GM04504 (cell line): ENCODE results near the gene SPTSSA.
"Not testable (repeated sequence)": the region's sequence is repeated elsewhere in the genome, so short reads cannot be mapped to it uniquely, and the experiment has no call there.

ENCODE experiments used
- DNase-seq: peaks from one replicate; pipeline ENCODE4 v3.0.0-alpha.2; 2012; ENCODE audit warnings: low read depth

SPTSSA gene, protein sequence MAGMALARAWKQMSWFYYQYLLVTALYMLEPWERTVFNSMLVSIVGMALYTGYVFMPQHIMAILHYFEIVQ

DNA sequence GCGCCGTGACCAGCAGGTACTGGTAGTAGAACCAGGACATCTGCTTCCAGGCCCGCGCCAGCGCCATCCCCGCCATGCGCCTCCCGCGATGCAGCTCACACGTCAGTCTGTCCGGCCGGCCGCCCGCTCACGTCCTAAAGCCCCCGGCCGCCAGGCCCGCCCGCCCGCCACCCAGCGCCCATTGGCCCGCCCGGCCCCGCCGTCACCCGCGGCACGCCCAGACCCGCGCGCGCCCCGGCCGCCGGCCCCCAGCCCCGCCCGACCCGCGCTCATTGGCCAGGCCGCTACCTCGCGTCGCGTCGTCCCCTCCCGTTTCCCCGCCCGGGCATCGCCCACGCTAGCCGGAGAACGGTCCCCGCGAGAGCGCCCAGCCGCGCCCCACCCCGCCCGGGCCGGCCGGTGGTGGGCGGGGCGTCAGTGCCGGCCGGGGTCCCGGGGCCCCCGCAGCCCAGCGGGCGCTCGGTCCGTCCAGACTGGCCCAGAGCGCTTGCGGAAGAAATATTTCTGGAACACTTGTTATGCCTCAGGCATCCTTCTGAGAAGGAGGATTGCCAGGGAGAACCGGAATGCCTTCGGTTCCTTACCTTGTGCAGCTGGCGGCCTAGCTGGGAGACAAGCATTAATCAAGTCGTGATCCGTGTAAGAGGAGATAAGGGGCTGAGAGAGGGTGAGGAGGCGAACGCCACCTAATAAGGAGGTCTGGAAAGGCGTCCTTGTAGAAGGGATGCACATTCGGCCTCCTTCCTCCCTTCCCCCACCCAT lies at the start of gene SPTSSA:
TSS of gene SPTSSA (minus strand) at position 109 of the 762 bp plus-strand sequence. CDS start at position 76, 33 bp downstream.
- peak; percentile 81 for DNase-seq

DNA sequence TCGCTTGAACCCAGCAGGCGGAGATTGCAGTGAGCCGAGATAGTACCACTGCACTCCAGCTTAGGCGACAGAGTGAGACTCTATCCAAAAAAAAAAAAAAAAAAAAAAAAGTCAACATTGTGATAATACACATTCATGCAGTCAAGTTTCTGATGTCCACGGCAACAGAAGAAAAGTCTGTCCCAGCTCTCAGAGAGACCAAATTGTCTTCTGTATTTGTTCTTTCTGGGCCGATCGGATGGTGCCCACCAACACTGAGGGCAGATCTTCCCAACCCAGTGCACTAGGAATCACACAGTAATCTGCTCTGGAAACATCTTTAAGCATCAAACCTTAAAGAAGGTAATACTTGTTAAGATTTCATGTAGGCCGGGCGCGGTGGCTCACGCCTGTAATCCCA lies 45.8 kb upstream of the SPTSSA start:
- DNase-seq: no peak

DNA sequence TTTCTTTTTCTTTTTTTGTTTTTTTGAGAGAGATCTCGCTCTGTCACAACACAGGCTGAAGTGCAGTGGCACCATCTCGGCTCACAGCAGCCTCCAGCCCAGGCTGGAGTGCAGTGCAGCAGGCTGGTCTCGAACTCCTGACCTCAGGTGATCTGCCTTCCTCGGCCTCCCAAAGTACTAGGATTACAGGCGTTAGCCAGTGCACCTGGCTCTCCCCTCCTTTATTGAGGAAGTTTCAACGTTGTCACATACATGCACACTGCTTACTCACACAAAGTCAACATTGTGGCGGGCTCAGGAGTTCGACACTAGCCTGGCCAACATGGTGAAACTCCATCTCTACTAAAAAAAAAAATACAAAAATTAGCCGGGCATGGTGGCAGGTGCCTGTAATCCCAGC lies 45.4 kb upstream of the SPTSSA start:
- DNase-seq: no peak

DNA sequence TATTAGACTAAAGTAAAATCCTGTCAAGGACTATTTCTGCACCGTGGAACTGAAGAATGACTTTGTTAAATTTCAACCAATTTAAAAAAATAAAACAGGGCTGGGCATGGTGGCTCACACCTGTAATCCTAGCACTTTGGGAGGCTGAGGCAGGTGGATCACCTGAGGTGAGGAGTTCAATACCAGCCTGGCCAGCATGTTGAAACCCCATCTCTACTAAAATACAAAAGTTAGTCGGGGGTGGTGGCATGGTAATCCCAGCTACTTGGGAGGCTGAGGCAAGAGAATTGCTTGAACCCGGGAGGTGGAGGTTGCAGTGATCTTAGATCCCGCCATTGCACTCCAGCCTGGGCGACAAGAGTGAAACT lies 43.1 kb upstream of the SPTSSA start:
- not testable (repeated sequence) for DNase-seq

DNA sequence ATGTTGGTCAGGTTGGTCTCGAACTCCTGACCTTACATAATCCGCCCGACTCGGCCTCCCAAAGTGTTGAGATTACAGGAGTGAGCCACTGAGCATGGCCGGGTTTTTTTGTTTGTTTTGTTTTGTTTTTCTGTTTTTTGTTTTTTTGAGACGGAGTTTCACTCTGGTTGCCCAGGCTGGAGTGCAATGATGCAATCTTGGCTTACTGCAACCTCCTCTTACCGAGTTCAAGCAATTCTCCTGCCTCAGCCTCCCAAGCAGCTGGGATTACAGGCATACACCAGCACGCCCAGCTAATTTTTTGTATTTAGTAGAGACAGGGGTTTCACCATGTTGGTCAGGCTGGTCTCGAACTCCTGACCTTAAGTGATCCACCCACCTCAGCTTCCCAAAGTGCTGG lies 42.0 kb upstream of the SPTSSA start:
- DNase-seq: not testable (repeated sequence)

DNA sequence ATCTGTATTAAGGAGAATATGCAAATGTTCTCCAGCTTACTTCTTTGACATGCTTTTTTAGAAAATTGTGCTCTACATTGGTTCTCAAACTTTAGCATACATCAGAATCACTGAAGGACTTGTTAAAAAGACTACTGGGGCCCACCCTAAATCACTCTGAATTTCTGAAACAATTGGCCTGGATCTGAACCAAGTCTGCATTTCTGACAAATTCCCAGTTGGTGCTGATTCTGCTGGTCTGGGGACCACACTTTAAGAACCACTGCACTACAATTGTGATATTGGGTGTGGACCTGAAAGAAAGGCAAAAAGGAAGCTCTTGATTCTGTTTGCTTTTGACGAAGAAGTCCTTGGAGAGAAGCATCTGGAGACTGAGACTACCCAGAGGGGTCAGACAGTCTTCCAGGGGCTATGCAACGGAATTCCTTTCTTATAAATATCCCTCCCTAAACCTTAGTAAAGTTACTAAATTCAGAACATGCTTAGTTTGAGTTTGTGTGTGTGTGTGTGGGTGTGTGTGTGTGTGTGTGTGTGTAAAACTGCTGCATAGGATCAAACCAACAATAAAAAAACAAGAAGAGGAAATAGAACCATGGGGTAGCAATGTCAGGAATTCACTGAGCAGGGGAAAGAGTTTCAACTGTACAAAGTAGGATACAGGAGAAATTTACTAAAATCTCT lies 40.6 kb upstream of the SPTSSA start:
- no peak for DNase-seq

DNA sequence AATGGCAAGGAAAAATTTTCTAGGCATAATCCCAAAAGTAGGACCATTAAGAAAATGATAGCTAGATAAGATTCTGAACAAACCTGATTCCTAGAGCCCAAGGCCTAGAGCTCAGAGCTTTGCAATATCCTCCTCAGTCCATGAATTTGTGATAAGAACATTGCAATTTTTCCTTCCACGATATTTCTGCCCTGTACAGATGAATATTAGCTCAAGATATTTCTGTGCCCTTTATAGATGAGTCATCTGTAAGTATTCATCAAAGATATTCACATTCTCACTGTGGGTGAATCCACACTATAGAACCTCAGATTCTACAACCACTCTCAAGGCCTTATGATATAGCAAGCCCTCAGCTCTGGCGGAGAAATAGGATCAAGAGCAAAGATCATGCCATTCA lies 40.0 kb upstream of the SPTSSA start:
- no peak for DNase-seq

DNA sequence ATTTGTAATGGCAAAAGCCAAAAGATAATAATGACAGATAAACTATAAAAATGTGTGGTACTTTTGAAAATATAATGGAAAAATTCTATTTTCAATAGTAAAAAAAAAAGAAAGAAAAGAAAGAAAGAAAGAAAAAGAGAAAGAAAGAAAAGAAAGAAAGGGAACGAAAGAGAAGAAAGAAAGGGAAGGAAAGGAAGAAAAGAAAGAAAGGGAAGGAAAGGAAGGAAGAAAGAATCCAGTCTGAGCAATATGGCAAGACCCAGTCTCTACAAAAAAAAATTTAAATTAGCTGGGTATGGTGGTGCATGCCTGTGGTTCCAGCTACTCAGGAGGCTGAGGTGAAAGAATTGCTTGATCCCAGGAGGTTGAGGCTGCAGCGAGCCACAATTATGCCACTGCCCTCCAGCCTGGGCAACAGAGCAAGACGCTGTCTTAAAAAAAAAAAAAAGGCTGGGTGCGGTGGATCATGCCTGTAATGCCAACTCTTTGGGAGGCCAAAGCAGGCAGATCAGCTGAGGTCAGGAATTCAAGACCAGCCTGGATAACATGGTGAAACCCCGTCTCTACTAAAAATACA lies 39.1 kb upstream of the SPTSSA start:
- DNase-seq: no peak

DNA sequence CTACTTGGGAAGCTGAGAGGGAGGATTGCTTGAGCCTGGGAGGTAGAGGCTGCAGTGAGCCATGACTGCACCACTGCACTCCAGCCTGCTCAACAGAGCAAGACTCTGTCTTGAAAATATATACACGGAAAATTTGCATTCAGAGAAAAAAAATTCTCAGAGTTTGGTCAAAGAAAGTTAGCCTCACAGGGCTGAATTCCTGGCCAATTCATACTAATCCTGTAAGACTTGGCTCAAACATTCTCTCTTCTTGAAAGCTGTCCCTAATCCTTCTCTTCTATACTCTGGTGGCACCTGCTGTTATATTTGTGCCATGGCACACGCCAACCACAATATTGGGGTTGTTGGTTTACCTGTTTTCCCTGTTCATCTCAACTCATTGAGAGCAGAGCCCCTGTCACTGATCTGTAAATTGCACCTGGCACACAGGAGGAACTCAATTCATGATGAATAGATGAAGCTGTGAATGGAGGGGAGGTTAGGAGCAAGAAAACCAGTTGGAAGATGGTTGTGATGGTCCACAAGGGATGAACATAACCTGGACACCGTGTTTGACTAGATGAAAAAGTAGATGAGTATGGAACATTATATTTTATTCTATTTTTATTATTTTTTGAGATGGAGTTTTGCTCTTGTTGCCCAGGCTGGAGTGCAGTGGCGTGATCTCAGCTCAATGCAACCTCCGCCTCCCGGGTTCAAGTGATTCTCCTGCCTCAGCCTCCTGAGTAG lies 36.8 kb upstream of the SPTSSA start:
- DNase-seq: no peak

DNA sequence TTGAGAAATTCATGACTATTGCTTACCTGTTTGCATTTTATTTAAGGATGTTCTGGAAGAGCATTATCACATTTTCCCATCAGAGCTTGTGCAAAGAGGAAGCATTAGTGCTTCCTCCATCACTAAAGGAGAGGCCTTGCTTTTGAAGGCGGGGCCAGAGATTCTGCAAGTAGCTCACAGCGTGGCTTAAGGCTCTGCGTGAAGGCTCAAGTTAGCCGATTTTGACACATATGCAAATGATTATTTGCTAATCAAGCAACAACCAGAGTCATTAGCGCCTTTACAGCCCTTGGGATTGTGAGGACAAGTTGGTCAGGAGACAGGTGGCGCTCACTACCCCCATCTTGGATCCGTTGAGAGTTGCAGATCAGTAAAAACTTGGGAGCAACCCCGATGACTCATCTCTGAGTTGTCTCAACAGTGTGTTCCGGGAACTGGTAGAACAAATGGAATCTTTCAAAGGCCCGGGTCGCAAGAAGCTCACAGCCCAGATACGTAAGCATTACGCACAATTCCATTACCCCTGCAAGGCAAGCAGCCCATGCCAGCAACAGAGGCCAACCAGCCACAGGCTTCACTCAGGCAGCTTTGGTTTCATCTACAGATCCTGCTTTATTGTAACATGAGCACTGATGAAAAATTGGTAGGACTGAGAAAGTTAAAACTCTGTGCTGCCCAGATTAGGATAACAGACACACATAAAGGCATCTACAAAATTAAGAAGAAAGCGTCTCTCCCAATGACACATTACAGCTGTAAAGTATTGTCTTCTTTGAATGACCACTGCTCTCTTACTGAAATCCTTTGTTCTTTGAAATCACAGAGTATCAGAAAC lies 34.9 kb upstream of the SPTSSA start:
- peak; percentile 92 for DNase-seq

DNA sequence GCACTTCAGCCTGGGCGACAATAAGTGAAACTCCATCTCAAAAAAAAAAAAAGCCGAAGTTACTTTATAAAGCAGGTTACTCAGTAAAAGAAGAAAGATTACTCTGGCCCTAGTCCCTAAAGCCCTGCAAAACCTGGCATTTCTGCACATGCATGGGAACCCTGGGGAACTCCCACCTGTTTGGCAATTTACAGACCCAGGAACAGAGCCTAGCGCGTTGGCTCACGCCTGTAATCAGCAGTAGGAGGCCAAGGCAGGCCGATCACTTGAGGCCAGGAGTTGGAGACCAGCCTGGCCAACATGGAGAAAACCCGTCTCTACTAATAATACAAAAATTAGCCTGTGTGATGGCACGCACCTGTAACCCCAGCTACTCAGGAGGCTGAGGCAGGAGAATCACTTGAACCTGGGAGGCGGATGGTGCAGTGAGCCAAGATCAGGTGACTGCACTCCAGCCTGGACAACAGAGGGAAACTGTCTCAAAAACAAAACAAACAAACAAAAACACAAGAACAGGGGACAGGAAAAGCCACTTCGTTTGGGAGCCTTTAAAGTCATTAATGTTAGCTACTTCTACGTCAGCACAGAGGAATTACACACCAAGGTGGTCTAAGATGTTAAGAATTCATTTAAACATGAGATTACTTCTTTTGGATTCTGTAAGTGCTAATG lies 34.1 kb upstream of the SPTSSA start:
- DNase-seq: no peak

DNA sequence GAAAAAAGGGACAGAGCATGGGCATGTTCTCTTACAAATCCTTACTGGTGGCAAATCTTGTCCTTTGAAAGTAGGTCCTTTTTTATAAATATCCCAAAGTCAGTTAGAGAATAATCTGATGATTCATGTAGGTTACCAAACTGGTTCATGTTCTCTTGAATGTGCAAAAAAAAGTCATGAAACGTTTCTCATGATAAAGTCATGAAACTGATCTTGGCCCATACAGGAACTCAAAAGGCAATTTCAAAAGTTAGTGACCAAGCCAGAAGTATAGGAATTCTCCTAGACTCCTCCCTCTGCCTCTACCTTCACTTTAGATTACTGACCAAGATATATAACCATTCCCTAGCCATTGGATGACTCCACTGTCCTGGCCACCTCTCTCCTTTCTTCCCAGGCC lies 27.3 kb upstream of the SPTSSA start:
- DNase-seq: no peak

DNA sequence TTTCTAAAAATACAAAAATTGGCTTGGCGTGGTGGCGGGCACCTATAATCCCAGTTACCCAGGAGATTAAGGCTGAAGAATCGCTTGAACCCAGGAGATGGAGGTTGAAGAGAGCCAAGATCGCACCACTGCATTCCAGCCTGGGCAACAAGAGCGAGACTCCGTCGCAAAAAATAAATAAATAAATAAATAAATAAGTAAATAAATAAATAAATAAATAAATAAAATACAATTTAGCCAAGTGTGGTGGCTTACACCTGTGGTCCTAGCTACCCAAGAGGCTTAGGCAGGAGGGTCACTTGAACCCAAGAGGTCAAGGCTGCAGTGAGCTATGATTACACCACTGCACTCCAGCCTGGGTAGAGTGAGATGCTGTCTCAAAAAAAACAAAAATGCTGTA lies 26.5 kb upstream of the SPTSSA start:
- no peak for DNase-seq

DNA sequence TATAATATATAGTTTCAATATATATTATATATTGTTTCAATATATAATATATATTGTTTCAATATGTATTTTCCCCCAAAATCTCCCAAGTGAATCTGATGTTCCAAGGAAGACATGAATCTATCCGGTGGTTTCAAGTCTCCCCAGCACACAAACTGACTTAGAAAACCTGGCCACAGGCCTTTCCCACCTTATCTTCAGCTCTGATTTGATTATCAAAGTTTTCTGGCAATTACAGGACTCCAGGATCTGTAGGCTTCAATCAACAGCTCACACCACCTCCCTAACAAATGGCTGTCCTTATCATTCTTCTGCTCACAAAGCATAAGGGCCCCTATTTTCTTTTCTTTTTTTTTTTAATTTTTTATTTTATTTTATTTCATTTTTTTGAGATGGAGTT lies 22.7 kb upstream of the SPTSSA start:
- no peak for DNase-seq

DNA sequence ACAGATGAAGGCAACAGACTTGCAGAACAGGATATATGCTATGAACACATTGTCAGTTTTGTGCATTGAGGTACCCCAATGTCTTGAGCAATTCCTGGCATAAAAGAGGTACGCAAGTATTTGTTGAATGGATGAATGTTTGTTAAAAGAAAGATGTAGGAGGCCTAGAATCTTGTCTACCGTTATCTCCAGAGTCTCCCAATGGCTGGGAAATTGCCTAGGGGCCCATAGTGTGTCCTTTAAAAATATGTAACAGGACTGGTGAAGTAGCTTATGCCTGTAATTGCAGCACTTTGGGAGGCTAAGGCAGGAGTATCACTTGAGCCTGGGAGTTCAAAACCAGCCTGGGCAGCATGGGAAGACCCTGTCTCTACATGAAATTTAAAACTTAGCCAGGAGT lies 20.4 kb upstream of the SPTSSA start:
- no peak for DNase-seq

DNA sequence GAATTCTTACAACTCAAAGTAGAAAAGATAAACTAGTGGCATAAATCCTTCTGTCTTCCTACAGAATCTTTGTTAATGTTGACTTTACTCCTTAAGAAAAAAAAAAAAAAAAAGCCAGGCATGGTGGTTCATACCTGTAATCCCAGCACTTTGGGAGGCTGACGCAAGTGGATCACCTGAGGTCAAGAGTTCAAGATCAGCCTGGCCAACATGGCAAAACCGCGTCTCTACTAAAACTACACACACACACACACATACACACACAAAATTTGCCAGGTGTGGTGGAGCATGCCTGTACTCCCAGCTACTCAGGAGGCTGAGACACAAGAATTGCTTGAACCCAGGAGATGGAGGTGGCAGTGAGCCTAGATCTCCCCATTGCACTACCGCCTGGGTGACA lies 17.7 kb upstream of the SPTSSA start:
- no peak for DNase-seq

DNA sequence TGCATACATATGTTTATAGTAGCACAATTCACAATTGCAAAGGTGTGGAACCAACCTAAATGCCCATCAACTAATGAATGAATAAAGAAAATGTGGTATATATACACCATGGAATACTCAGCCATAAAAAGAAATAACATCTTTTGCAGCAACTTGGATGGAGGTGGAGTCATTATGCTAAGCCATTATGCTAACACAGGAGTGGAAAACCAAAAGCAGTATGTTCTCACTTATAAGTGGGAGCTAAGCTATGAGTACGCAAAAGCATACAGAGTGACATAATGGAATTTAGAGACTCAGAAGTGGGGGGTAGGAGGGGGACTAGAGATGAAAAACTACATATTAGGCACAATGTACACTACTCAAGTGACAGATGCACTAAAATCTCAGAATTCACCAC lies 16.2 kb upstream of the SPTSSA start:
- DNase-seq: no peak

DNA sequence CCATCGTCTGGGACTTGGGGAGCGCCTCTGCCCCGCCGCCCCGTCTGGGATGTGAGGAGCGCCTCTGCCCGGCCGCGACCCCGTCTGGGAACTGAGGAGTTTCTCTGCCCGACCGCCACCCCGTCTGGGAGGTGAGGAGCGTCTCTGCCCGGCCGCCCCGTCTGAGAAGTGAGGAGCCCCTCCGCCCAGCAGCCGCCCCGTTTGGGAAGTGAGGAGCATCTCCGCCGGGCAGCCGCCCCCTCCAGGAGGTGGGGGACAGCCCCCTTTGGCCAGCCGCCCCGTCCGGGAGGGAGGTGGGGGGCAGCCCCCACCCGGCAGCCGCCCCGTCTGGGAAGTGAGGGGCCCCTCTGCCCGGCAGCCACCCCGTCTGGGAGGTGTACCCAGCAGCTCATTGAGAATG lies 14.0 kb upstream of the SPTSSA start:
- not testable (repeated sequence) for DNase-seq

DNA sequence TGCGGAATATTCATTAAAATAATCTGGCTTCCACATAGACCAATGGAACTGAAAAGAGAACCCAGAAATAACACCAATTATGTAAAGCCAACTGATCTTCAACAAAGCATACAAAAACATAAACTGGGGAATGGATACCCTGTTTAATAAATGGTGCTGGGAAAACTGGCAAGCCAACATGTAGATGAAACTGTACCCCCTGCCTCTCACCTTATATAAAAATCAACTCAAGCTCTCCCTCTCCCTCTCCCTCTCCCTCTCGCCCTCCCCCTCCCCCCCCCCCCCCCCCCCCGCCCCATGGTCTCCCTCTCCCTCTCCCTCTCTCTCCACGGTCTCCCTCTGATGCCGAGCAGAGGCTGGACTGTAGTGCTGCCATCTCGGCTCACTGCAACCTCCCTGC lies 13.1 kb upstream of the SPTSSA start:
- no peak for DNase-seq

DNA sequence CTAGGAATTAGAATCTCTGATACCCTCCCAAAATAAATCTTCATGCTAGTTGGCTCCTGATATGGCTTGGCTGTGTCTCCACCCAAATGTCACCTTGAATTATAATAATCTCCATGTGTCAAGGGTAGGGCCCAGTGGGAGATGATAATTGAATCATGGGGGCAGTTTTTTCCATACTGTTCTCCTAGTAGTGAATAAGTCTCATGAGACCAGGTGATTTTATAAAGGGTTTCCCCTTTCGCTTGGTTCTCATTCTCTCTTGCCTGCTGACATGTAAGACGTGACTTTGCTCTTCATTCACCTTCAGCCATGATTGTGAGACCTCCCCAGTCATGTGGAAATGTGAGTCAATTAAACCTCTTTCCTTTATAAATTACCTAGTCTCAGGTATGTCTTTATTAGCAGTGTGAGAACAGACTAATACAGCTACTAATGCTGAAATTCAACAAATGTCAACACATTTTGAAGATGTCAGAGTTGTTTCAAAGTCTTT lies 12.2 kb upstream of the SPTSSA start:
- no peak for DNase-seq

DNA sequence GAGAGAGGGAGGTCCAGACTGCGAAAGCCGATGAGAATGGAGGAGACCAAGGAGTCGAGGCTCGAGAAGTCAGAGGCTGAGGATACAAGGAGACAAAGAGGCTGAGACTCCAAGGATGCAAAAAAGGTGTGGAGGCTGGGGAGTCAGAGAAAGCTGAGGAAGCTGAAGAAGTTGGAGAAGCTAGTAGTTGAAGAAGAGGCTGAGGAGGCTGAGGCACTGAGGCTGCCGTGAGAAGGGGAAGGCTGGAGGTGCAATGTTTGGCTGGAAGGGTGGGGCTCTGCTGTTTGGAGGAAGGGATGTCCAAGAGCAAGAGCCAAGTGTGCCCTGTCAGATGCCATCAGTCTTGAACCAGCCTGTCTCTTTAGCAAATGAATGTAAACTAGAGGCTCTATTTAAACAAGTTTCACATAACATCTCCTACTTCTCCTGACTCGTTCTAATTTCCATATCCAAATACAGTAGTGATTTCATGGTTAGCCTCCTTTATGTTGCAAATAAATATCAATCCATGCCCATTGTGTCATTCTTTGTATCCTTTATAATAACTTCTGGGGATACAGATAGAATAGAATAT lies 10.8 kb upstream of the SPTSSA start:
- DNase-seq: no peak
